Posterior cingulate gyrus (tissue), 11 donors: ENCODE data around the gene WDFY4.
A peak's percentile ranks its signal among the peaks of the same experiment; 100 is the strongest.

Source experiments
- DNase-seq, 10 donors: peaks; one replicate each; pipeline versions ENCODE4 v3.0.0 to v3.0.0-alpha.2; 2020 to 2021; ENCODE audit warnings: mixed read lengths in 3 of 10
- intact Hi-C: fragments of 100-400 bp; cut with DNase I; formaldehyde crosslinking; loops from one replicate; pipeline ENCODE4 v1.15.1; 2023

Gene WDFY4

DNA sequence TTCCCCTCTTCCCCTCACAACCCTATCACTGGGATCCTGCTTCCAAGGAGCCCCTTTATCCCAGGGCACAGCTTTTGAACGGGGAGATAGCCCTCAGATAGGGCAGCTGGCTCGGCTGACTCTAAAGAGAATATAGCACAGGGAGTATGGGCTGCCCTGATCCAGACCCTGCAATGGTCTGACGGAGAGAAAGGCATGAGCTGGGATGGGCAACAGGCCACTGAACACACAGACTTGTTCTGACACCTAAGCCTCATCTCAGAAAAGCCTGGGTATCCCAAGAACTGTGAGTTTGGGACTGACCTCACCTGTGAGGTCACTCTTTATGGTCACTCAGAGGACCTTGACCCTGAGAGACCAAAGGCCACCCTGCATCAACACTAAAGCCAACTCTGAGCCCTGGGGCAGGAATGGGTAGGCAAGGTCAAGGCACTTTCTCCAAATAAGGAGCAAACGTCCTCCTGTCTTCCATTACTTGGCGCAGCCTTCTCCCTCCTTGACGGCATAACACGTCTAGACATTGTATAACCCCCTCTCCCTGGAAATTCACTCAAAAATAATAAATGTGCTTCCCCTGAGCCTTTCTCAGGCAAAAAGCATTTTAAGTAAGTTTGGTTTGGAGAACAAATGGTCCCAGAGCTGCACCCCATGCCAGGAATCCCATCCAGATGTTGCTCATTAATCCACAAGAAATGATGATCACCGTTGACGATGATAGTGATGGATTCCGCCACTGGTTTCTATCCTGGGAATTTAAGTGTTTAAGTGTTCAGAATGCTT lies 263.2 kb downstream of the WDFY4 start:
- intact Hi-C loops: no loop called here
- peak in 1 of 10 donors; percentile 25 for DNase-seq

DNA sequence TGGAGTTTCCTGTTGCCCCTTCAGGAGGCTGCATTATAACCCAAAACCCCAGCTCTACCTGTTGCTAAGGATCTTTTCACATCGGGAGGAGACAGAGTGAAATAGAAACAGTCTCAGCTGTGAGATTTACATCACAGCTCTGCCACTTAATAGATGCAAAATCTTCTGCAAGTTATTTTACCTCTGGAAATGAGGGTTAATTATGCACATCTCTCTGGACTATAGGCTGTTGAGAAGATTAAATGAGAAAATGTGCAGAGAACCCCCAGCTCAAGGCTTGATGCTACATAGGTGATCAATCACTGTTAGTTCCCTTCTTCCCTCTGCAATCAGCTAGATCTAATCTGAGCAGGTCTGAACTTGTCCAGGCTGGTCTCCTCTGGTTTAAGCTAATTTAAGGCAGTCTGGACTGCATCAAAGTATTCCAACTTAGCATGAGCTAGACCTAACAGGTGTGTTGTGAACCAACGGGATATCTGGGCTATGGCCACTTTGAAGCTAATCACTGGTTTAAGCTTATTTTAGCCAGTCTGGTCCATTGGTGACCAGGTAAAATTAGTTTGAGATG lies 263.9 kb downstream of the WDFY4 start:
- no peak for DNase-seq
- intact Hi-C loops: no loop called here

DNA sequence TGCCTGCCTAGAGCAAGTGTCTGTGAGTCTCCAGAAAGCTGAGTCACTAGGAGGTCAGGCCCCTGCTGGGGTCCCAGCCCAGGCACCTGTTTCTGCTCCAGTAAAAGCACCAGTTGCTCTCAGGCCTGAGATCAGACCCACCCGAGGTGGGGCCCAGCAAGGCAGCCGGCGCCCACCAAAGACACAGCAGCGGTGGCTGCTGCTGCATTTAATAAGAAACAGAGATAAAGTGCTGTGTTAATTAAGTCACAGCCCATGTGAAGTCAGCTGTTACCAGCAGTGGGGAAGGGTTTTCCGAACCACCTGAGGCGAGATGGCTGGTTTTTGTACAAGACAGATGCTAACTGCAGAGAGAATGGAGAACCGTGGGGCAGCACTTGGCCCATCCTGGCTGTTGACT lies 267.0 kb downstream of the WDFY4 start:
- intact Hi-C loops: no loop called here
- peak in 1 of 10 donors; percentile 53 for DNase-seq

DNA sequence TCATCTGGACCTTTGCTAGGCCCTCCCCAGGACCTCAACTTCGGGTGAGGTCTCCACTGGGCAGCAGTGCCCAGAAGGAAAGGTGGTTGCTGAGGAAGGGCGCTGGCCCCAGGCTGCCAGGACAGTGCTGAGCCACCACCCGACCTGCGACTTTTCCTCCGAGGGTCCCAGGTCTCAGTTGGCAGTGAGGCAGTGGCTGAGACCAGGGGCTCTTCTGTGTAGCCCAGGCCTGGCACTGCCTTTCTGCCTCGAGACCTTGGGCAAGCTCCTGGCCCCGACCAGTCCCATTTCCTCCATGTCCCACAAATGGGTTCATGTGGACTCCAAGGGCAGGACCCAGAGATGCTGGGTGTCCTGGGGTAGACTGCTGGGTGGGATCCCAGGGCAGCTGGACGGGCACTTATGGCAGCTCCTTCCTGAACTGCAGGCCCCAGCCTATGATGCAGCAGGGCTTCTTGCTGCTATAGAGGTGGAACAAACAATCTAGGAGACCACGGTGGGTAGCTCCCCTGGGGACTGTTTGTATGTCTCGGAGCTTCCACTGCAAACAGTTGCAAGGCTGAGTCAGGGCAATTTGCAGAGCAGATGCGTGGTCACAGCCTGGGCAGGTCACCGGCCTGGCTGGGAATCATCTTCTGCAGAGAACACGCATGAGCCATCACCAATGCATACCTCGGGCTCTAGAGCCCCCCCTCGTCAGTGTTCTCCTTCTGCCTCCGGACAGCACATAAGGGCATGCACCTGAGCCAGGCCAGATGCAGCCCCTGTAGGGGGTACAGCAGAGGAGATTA lies 272.9 kb downstream of the WDFY4 start:
- peak in 1 of 10 donors; percentile 82 for DNase-seq
- intact Hi-C loops: no loop called here

DNA sequence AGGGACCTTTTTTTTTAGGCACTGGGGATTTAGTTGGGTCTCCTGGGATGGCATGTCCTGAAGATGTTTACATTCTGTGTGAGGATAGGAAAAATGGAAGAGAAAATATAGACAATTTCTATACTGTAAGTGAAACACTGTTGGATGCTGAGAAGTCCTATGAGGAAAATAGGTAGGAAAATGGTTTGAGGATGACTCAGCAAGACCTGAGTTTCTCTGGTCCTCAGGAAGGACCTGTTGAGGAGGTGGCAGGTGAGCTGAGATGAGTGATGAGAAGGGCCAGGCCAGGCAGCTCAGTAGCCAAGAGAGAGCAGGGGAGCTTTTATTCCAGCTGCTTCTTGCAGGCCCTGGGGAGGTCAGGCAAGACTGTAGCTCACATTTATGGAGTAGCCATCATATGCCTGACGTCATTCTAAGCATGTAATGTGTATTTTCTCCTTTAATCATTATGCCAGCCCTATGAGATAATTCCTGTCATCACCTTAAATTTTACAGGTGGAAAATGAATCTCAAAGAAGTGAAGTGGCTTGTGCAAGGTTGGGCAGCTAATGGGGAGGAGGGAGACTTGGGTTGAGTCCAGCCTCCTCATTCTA lies 274.0 kb downstream of the WDFY4 start:
- no peak for DNase-seq
- intact Hi-C loops: no loop called here

DNA sequence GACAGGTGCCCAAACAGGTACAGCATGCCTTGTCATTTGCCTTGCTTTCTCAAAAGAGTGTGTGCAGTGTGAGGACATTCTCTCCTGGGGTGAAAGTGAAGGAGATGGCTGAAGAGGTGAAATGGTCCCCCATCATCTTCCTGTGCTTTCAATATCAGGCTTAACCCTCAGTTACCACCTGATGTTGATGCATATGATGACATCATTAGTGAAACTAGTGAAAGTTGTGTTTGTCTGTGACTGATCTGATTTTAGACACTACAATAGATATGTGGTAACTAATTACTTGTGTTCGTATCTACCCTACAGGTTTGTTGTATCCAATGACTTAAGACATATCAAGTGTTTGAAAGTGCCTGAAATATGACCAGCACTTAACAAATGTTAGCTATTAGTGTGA lies 279.4 kb downstream of the WDFY4 start:
- DNase-seq: no peak
- intact Hi-C loops: no loop called here

DNA sequence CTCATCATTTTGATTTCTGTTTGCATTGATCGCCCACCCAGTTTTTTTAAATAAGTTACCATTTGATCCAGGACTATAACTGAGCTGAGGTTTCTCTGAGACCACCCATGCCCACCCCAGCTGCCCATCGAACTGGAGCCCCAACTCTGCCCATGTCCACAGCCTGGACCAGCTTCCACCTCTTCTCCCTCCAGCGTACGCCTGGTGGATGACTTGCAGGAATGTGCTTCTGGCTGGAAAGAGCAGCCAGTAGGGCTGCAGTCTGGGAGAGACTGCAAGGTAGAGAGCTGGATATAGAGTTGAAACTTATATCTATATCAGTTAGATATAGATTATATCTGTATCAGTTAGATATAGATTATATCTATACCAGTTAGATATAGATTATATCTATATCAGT lies 280.8 kb downstream of the WDFY4 start:
- peak in 1 of 10 donors; percentile 68 for DNase-seq
- intact Hi-C loops: no loop called here

DNA sequence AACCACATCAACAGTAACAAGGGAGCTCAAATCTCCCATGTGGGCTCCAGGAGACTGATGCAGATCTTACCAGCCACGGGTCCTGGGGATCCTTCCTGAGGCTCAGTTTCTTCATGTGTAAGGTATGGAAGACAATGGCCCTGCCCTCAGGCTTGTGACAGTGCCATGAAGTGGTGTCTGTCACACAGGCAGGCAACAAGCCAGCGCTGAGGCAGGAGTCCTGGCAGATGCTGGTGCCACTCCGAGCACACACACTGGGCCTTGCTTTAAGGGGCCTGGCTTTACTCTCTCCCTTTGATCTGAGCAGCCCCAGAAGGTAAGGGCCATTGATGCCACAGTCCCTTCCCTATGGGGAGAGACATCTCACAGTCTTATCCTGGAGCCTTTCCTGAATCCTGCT lies 283.4 kb downstream of the WDFY4 start:
- peak in 1 of 10 donors; percentile 36 for DNase-seq
- intact Hi-C loops: no loop called here

DNA sequence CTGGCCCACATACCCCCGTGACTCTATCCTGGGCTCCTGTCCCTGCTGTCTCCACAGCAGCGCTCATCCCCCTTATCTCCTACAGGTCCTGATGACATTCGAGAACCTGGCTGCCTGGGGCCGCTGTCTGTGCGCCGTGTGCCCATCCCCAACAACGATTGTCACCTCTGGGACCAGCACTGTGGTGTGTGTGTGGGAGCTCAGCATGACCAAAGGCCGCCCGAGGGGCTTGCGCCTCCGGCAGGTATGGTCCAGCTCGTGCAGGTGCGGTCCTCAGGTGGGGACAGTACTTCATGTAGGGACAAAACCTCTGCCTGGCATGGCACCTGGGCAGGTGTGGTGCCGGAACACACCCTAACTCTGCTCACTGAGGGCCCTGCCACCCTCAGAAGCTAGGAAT lies 285.4 kb downstream of the WDFY4 start:
- no peak for DNase-seq
- intact Hi-C loops: loop anchor here (10.0 kb wide), 1 partner anchor 545 kb away; no protein-coding TSS in a partner anchor

DNA sequence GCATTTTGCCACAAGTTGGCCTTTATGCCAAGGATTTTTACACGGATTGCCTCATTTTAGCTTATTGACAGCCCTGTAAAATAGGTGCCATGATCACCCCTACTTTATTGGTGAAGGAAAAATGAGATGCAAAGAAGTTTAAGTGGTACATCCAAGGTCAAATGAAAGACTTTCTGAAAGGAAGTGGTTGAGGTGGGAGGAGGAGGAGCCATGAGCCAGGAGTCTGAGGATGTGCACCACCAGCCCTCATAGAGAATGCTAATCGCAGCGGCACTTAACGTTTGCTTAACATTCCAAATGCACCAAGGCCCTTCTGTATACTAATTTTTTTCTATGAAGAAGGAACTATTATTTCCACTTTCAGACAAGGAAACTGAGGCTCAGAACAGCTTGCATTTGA lies 286.0 kb downstream of the WDFY4 start:
- no peak for DNase-seq
- intact Hi-C loops: loop anchor here (10.0 kb wide), 1 partner anchor 544 kb away; no protein-coding TSS in a partner anchor

DNA sequence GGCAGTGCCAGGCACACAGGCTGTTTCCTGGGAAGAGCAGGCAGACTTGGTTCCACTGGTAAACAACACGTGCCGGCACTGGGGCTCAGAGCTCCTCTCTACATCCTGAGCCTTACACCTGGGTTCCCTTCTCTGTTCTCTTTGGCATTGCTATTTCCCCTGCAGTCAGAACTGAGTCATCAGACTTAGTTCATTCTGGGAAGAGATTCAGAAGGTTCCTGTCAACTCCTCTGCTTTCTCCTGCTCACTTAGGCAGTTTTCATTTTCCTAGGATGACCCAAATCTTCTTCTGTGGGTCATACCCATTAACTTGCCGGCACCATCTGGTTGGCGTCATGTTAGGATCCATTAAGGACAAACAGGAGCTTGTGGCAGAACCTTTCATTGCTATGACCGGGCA lies 288.4 kb downstream of the WDFY4 start:
- intact Hi-C loops: loop anchor here (10.0 kb wide), 1 partner anchor 542 kb away; no protein-coding TSS in a partner anchor
- DNase-seq: no peak

DNA sequence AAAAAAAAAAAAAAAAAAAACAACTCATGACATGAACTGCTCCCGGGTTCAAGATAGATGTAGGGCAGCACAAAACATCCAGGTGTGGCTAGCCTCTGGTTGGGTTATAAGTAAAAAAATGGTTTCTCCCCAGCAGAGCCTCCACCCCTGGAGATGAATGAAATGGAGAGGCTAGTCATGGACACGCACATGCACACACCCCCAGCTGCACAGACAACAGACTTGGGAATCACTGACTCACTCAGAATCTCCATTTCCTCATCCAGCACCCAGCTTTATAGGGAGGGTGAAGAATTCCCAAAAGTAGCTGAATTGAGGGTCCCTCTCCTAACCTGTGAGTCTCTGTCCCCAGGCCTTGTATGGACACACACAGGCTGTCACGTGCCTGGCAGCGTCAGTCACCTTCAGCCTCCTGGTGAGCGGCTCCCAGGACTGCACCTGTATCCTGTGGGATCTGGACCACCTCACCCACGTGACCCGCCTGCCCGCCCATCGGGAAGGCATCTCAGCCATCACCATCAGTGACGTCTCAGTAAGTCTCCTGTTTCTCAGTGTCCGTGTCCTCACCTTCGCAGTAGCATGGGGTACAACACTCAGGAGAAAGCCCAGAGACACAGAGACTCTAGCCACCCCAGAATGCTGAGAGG lies 290.0 kb downstream of the WDFY4 start:
- intact Hi-C loops: loop anchor here (10.0 kb wide), 1 partner anchor 540 kb away; no protein-coding TSS in a partner anchor
- DNase-seq: no peak

DNA sequence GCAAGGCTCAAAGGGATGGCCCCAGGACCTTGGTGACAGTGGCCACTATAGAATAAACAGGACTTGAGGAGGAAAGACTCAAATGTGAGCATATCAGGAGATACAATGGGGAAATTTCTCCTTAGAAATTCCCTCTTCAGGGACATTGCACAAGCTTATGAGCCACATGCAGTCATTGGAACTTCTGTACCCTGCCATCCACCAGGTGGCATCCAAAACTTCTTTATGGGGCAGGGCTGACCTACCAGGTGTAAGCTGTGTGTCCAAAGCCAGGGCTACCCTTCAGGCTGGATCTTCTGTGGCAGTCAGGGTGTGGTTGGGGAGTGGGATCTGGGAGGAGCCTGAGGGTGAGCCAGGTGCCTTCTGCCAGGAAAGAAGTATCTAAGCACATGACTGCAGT lies 291.5 kb downstream of the WDFY4 start:
- intact Hi-C loops: loop anchor here (10.0 kb wide), 1 partner anchor 539 kb away; no protein-coding TSS in a partner anchor
- peak in 1 of 10 donors; percentile 26 for DNase-seq

DNA sequence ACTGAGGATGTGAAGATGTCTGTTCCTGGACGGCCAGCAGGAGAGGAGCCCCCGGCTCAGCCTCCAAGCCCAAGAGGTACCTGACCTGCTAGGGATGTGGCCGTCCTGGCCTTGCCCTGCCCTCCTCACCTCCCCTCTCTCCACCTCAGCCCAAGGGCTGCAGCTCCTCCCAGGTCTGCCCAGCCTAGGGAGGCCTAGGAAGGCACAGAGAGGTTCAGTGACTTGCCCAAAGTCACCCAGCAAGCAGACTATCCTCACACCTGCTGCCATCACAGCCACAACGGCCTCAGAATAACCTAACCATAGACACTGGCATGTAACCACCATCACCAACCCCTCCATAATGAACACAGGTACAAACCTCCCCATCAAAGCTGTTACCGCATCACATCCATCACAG lies 293.6 kb downstream of the WDFY4 start:
- intact Hi-C loops: loop anchor here (10.0 kb wide), 1 partner anchor 536 kb away; no protein-coding TSS in a partner anchor

DNA sequence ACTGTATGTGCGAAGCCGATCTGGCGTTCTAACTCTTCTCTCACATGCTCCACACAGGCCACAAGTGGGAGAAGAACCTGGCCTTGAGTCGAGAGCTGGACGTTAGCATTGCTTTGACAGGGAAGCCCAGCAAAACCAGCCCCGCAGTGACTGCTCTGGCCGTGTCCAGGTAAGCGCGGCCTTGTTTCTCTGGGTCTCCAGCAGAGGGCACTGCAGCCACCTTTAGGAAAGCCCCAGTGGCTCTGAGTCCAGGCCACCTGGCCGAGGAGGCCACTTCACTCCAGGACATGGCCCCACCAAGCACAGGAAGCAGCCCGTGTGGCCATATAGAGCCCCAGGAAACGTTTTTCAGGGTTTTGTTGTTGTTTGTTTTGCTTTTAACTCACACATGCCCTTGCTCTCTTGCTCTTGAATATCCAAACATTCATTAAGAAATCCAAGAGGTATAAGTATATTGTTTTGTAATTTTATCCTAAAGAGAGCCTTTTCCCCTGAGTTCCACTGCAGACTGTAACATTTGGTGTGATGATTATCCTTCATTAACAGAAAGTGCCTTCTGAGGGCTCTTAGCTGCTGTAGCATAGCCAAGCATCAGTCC lies 296.7 kb downstream of the WDFY4 start:
- intact Hi-C loops: loop anchor here (1.0 to 10.0 kb wide), 2 partner anchors 133 to 180 kb away; partner anchors contain the start of gene VSTM4
- DNase-seq: peak in 5 of 10 donors; percentile 48 to 91 (median 62)

More for the DNA sequence above, 293.6 kb downstream of the WDFY4 start:
- no peak for DNase-seq

DNA sequence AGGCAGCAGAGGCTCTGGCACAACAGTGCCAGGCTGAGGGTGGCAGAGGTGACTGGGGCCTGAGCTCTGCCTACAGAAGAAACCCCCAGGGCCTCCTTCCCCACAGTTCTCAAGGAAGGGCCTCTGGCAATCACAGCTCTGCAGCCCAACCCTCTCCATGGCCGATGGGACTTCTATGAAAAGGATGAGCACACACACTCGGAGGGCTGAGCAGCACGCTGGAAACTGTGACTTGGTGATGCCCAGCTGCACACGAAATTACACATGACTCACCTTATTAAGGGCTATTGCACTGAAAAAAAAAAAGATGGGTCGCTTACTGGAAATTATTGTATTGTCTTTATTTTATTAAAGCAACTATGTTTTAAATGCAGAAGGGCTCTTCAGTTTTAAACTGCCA lies 297.9 kb downstream of the WDFY4 start:
- intact Hi-C loops: loop anchor here (10.0 kb wide), 1 partner anchor 132 kb away; the partner anchor contains the start of gene VSTM4
- no peak for DNase-seq

DNA sequence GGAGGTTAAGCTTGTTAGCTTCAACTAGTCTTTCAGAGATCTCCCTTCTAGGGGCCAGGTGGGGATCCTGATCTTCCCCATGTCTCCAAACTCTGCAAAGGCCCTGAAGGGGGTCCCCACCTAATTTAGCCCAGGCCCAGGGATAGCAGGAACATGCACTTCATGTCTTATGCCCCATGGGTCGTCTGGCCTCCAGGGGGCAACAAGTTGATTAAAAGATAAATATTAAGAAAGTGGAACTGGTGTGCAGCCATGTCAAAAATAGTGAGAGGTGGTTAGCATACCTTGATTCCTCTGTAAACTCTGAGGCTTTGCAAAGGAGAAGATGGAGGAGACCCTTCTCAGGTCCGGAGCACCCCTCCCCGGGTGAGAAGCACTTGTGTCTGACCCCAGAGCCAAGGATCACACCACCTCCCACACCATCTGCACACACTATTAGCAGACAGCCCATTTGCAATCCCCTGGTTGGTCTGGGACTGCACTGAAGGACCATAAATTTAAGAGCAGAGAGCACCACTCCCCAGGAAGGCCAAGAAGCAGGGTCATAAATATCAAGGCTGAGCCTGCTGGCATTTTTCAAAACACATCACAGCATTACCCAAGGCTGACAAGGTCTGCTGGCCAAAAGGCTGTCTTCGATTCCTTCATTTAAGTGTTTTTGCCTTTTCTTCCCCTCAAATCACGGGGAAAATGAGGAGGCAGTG lies 299.1 kb downstream of the WDFY4 start:
- intact Hi-C loops: loop anchor here (10.0 kb wide), 1 partner anchor 131 kb away; the partner anchor contains the start of gene VSTM4
- no peak for DNase-seq

DNA sequence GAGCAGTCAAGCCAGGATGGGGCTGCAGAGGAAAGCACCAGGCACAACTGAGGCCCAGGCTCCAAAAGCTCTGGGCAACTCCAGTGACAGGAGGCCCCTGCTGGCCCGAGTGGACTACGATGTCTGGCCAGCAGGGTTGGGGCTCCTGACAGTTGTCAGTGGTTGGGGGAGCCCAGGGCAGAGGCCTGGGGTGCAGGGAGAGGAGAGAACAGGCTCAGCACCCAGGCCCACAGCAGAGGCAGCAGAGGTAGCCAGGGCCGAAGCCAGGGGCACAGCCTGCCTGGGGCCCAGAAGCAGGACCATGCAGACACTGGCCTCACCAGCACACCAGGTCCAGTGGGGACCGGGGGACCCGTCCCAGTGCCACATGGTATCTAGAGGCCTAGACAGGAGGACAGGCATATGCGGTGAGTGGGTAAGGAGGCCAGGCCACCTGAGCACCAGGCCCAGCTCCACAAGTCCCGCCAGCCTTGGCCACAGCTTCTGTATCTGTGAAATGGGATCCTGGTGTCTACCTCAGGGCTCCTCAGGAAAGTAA lies 301.0 kb downstream of the WDFY4 start:
- intact Hi-C loops: loop anchor here (10.0 kb wide), 1 partner anchor 129 kb away; the partner anchor contains the start of gene VSTM4
- no peak for DNase-seq
